ENCODE data around the gene DLD.

- TF ChIP-seq CTCF (IDR thresholded peaks at IDR 0.05) (no peak), POLR2AphosphoS5 (IDR thresholded peaks at IDR 0.05) (no peak), POLR2A (IDR thresholded peaks at IDR 0.05) (no peak)
Observed at GRCh38 chr7:107913851-107914250, 22.9 kb downstream of the DLD start.
